ENCODE results near the gene ANAPC13.

Gene ANAPC13, protein sequence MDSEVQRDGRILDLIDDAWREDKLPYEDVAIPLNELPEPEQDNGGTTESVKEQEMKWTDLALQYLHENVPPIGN

DNA sequence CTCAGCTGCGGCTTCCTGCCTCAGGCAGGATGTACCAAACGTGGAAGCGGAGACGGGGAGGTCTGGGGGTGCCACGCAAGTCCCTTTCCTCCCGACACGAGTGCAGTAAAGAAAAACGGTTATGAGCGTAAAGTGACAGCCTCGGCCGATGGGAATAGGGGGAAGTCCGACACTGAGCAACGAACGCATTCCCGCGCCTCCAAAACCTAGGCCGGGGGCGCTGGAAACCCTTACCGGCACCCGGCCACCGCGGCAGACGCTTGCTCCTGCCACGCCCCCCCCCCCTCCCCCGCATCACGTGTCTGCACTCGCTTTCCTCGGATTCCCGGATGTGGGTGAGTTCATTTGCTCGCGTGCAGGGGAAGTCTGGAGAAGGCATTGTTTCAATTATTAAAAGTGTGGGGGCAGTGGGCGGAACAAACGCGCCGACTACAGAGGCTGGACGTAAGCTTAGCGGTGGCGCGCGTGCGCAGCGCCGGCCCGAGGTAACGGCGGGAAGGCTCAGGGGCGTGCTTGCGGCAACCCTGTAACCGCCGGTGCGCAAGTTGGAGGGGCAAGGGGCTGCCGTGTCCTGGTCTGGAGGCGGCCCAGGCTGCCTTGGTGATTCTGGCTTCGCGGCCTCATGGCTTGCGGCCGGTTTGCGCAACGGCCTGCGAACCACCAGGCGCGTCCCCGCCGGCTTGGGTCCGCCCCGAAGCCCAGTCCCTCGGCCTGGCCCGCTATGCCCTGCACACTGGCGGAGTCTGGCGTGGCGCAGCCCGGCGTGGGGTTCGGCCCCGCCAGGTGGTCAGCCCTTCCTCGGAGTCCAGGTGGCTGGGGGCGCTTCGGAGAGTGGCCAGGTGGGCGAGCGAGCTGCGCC is at the start of gene ANAPC13, which contains the start of gene CEP63:
Gene ANAPC13, minus strand, starts transcription at position 268 of the 859 bp plus-strand sequence. CDS start 3,081 bp downstream, outside the sequence.
Gene CEP63, plus strand, starts transcription at position 340 of the 859 bp plus-strand sequence. CDS start 9,264 bp downstream, outside the sequence.
- peak; percentile 87 for DNase-seq

DNA sequence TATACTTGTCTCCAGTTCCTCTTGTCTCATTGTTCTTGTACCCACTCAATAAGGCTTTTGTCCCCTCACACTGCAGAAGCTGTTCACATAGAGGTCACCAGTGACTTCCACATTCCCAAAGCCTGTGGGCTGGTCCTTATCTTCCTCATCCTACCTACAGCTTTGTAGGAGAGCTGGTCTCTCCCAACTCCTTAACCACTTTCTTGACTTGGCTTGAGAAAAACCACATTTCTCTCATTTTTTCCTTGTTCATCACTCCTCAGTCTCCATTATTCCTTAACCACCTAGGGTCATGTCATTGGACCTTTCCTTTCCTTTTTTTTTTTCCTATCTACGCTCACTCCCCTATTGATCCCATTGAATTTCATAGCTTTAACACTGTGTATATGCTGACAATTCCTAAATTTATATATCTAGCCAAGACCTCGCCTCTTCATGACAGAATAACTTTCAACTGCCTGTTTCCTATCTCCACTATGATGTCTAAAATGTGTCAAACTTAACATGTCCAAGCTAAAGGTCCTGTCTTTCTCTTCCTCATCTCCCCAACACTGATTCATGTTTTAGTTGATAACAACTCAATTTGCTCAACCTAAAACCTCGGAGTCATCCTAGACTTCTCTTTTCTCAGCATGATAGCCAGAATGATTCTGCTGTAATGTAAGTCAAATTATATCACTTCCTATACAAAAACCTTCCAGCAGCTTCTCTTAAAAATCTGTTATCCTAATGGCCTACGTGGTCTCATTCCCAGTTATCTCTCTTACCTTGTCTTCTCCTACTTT is 49.6 kb upstream of the ANAPC13 start:
- no peak for DNase-seq

DNA sequence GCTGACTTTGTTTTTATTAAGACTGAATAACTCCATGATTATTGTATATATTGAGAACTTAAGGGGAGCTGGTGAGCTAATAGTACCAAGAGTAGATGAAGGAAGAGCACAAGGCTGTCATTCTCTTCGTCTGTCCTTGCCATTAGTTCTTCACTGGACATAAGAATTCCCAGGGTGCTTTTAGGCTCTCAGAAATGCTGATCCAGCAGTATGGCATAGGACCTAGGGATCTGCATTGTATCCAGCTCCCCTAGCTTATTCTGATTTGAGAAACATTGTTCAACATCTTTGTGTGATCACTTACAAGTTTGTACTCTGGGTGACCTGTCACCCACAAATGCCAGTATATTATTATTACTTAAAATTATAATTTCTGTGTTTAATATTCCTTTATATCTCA is 47.7 kb upstream of the ANAPC13 start:
- DNase-seq: no peak

DNA sequence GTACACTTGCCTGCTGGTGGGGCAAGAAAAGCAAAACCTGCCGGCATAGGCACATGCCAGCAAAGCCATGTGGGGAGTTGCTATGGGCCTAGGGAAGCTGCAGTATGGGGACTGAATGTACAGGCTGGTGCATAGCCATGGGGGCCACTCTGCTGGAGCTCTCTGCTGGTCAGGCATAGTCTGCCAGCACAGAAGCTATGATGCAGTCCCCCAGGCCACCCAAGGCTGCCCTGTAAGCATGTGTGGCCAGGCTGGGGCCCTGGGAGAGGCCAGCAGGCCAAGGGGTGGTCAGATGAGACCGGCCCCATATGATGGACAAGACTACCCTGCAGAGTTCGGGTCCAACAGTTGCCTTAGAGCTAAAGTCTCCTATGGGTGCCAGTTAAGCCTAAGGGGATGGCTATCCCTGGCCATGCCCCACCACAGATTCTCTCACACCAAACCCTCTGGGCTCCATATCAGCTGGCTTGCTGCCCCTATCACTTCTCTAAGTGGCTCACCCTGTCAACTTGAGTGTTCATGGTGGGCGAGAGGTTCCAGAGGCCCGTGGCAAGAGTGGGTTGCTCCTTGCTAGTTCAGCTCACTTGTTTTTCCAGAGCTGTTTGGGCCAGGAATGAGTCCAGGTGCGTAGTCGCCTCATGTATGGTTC is 41.9 kb upstream of the ANAPC13 start:
- DNase-seq: no peak

DNA sequence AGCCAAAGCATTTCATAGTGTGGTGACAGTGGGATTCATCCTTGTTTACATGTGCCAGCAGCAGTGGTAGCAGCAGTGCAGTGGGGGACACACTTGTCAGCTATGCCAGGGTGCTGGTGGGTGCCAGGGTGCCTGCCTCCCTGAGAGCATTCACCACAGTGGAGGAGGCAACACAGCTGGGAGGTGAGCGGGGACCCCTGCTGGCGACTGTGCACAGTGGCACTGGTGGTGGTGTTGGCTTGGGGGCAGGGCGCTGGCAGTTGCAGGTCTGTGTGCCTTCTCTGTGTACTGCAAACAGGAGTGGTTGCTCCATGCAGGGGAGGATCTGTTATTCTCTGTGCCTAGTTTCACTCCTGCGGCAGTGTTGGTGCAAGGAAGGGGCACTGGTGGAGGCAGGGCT is 41.3 kb upstream of the ANAPC13 start:
- no peak for DNase-seq

DNA sequence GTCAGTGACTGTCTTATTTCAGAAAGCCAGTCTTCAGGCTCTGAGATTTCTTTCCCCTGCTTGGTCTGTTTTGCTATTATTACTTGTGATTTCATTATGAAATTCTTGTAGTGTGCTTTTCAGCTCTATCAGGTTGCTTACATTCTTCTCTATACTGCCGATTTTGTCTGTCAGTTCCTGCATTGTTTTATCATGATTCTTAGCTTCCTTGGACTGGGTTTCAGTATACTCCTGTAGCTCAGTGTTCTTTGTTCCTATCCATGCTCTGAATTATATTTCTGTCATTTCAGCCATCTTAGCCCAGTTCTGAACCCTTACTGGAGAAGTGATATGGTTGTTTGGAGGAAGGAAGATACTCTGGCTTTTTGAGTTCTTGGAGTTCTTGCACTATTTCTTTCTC is 40.5 kb upstream of the ANAPC13 start:
- no peak for DNase-seq

DNA sequence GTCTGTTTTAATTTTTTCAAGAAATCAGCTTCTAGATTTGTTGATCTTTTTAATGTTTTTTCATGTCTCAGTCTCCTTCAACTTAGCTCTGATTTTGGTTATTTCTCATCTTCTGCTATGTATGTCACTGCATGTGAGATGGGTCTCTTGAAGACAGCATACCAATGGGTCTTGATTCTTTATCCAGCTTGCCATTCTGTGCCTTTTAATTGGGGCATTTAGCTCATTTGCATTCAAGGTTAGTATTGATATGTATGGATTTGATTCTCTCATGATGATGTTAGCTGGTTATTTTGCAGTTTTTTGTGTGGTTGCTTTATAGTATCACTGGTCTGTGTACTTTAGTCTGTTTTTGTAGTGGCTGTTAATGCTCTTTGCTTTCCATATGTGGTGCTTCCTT is 39.5 kb upstream of the ANAPC13 start:
- no peak for DNase-seq

DNA sequence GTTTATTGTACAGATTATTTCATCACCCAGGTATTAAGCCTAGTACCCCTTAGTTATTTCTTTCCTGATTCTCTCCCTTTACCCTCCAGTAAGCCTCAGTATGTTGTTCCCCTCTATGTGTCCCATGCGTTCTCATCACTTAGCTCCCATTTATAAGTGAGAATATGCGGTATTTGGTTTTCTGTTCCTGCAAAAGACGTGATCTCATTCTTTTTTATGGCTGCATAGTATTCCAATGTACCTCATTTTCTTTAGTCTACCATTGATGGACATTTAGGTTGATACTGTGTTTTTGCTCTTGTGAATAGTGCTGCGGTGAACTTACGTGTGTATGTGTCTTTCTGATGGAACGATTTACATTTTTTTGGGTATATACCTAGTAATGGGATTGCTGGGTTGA is 36.8 kb upstream of the ANAPC13 start:
- no peak for DNase-seq

DNA sequence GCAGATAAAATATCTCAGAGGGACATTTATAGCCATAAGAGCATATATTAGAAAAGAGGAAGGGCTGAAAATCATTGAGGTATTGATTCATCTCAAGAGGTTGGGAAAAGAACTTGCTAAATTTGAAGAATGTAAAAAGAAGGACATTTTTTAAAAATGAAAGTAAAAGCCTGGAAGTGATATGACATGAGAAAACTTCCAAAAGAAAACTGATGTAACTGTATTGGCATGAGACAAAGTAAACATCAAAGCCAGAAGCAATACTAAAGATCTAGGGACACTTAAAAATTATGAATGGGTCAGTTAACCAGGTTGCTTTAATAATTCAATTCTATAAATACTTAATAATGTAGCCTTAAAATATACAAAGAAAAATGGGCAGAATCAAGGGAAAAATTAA is 32.0 kb upstream of the ANAPC13 start:
- no peak for DNase-seq

DNA sequence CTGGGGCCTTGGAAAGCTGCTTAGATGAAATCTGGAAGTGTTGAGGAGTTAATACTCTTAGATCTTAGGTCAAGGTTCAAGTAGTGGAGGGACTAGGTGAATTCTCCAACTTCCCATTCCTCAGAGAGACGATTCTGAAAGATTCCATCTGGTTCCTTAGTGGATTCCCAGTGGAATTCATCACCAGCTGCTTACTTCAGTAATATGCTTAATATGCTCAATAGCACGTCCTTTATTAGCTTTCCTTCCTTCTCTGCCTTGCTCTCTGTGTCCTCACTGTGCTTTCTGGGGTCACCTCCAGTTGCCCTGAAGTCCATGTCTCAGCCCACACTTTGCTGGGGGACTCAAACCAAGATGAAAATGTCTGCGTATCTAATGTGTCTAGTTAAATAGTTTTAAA is 31.1 kb upstream of the ANAPC13 start:
- DNase-seq: no peak

DNA sequence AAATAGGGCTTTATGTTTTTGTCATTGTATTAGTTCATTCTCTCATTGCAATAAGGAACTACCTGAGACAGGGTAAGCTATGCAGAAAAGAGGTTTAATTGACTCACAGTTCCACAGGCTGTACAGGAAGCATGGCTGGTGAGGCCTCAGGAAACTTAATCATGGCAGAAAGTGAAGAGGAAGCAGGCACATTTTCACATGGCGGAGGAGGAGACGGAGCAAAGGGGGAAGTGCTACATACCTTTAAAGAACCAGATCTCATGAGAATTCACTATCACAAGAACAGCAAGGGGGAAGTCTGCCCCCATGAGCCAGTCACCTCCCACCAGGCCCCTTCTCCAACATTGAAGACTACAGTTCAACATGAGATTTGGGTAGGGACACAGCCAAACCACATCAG is 25.7 kb upstream of the ANAPC13 start:
- DNase-seq: no peak

DNA sequence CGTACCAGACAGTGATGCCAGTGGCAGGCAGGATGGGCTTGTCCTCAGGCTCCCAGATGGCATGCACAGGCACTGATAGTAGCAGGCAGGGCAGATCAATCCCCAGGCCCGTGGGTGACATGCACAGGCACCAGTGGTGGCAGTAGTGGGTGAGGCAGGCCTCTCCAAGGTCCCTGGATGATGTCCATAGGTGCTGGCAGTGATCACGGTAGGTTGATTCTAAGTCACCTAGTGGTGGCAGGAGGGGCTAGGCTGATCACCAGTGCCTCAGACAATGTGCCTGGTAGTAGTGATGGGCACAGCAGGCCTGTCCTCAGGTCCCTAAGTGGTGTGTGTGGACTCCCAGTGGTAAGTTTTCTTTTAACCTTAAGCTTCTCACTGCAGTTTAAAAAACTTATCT is 19.7 kb upstream of the ANAPC13 start:
- DNase-seq: no peak

DNA sequence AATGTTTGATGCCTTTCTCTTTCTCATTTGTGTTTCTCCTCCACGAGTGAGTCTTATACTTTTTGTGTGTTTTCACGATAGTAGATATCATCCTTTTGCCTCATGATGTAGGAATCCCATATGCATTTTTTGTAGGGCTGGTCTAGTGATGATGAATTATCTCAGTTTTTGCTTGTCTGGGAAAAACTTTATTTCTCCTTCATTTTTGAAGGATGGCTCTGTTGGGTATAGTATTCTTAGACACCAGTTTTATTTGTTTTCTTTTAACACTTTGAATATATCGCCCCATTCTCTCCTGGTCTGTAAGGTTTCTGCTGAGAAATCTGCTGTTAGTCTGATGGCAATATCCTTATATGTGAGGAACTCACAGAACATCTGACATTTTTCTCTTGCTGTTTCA is 18.3 kb upstream of the ANAPC13 start:
- DNase-seq: no peak

DNA sequence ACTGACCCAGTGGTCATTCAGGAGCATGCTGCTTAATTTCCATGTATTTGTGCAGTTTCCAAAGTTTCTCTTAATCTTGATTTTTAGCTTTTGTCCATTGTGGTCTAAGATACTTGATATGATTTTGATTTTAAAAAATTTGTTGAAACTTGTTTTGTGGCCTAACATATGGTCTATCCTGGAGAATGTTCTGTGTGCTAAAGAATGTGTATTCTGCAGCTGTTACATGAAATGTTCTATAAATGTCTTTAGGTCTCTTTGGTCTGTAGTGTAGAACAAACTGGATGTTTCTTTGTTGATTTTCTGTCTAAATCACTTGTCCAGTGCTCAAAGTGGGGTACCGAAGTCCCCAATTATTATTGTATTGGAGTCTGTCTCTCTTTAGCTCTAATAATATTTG is 17.5 kb upstream of the ANAPC13 start:
- no peak for DNase-seq

DNA sequence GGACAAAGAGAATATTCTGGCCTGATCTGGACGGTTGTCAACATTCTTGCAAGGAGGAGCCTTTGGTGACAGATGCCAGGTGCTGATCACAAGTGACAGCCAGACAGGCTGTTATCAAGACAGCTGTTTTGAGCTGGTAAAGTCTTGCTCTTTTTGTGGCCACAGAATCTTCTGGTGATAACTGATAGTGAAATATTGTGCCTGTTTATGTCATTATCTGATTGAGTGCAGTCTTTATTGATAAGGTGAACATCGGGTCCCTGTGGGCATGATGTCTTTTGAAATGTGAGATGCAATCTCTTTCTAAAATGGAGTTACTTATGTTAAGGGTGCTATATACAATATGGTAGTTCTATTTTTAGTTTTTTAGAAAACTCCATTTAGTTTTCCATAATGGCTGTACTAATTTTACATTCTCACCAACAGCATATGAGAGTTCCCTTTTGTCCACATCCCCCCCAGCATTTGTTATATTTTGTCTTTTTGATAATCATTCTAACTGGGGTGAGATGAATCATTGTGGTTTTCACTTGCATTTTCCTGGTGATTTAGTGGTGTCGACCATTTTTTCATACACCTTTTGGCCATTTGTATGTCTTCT is 10.8 kb upstream of the ANAPC13 start:
- DNase-seq: no peak

DNA sequence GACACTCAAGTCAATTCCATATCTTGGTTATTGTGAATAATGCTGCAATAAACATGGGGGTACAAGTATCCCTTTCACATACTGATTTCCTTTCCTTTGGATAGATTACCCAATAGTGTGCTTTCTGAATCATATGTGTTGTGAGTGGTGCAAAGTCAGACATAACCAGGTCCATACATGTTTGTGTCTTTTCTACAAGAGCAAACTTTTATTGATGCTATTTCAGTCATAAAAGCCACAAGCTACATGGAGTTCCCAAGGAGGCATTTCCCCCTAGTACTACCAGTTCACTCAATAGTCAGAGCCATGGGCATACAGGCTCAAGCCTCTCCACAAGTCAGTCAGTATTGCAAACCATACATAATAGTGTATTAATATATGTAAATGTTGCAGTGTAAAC is 10.2 kb upstream of the ANAPC13 start:
- no peak for DNase-seq

DNA sequence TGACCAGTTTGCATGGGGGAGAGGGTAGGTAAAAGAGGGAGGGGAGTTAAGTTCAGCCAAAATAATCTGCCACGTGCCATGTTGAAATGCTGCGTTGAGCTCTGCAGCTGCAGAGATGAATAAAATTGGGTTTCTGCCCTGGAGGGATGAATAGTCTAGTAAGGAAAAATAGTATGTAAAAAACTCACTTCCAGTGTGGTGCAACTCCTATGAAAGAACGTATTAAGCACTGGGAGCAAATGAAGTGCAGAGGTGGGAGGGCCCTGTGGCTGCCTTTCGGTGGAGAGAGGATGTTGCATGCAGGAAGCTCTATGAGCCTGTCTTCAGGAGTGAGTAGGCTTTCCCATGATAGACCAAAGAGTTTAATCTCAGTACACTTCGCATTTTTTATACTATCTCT is 8.7 kb upstream of the ANAPC13 start:
- no peak for DNase-seq

DNA sequence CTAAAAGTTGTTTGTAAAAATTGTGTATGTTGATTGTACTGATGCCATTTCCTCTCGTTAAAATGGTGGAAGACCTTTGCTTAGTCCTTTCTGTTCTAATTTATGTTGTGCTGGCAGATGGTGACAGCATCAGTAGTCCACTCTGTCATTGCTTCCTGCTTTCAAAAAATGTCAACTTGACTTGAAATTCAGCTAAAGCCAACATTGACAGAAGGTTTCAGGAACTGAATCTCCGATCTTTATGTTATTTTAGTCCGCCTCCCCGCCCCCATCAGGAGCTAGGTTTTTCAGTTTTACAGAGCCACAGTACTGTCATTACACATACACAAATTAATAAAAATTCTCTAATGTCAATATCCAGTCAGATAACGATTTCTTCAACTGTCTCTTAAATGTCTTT is 1.6 kb upstream of the ANAPC13 start:
- DNase-seq: no peak

DNA sequence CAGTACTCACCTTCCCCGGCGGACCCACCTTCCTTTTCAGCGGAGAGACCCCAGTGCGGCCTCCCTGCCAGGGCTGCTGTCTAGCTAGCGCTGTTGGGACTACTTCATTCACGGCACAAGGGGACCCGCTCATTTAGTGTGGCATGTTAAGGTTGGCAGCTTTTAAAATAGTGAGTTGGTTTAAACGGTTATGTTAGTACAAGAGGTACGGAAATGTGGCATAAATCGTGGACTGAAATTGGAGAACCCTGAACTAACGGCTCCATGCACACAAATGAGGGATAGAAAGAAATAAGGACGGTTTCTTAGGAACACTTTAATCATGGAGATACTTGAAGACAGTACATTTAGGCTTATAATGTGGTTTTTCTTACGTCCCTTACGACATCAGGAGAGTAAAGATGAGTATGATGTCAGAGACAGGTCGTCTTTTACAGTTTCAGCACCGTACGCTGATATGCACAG is 824 bp upstream of the ANAPC13 start:
- peak; percentile 10 for DNase-seq

DNA sequence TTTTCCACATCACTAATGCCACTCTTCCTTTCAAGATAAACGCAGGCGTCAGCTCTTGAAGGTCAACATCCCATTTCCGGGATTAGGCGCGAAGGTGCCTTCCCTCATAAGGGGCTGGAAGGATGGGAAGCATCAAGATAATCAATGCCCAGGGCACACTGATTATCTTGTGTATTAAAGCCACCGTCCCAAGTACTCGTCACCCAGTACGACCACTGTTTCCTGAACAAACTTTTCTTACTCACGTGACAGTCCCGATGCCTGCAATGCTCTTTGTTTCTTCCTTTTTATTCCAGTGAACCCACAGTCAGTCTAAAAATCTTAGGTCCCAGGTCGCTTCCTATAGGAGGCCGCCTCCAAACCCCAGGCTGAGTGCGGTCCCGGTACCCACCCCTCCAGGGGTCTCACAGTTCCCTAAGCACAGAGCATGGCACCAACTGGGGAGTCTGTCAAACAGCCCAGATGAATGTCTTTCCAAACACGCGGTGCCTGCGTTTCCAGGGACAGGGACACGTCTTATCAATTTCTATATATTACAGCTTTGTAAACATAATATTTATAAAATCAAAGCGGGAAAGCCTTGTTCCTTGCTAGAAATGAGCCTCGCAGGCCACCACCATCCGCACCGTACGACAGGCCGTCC is 589 bp downstream of the ANAPC13 start:
- DNase-seq: peak; percentile 92

DNA sequence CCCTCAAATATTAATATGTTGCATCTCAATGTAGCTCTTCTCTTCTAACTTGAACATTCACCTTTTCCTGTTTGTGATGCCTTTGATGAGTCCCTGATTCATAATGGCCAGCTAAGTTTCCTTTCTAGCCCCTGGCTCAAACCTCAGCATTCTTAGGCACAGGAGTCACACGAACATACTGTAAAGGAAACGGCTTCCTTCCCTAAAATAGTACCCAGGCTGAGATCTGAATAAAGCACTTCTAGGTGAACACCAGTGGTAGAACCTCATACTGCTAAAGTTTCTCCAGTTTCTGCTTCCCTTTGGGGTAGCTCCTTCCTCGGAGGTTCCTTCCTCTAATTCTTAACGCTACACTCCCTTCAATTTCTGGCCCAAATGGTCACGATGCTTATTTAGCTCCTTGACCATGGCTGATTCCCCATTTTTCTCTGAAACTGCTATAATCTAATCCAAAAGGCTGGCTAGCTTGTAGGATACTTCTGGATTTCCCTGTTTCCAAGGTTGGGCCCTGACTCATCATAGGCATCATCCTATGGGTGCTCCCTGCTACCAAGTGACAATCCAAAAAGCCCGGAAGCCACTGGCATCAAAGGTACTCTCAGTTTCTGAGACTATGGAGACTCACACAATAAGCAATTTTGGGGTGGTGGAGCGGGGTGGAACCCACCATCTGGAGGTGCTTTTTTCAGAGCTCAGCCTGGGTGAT is 2.4 kb downstream of the ANAPC13 start:
- DNase-seq: no peak

DNA sequence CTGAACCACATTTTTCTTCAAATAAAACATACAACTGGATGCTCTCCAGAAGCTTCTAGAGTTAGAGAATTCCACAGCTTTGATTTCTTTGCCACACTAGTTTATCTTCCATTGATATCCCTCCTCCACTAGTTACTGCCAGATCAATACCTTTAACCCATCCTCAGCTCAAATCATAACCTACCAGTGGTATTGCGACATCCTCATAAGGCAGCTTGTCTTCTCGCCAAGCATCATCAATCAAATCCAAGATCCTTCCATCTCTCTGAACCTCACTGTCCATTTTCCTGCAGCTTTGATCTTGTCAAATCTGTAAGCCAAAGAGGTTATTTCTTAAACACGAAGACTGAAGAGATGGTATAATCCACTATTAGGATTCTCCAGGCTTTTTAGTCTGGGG is 3.2 kb downstream of the ANAPC13 start:
- no peak for DNase-seq
